Stimulated activated CD4-positive, alpha-beta T cell treated with anti-CD3 and anti-CD28 coated beads, Interleukin-12 subunit alpha, Interleukin-12 subunit beta, amount 100 ng/mL, for 4 hours (primary cell): Measurements from ENCODE around the gene INHBC.
A peak's percentile ranks its signal among the peaks of the same experiment; 100 is the strongest.
"Not testable (repeated sequence)": the region's sequence is repeated elsewhere in the genome, so short reads cannot be mapped to it uniquely, and the experiment has no call there.

Source experiments
- DNase-seq: peaks from one replicate; pipeline ENCODE4 v3.0.0-alpha.2; 2020

INHBC gene

GRCh38 chr12:57429473-57430111 lies 5.0 kb upstream of the INHBC start:
- no peak for DNase-seq

GRCh38 chr12:57430112-57430930 lies 4.3 kb upstream of the INHBC start:
- DNase-seq = no peak

- DNase-seq = peak; percentile 95
Observed at GRCh38 chr12:57430931-57431566, 3.5 kb upstream of the INHBC start, which contains the start of gene R3HDM2. TSS of gene R3HDM2 (minus strand) at chr12:57431043. CDS start at chr12:57310428, 120,615 bp downstream.

GRCh38 chr12:57431654-57432188 lies 2.9 kb upstream of the INHBC start:
- DNase-seq = no peak

- DNase-seq = no peak
Observed at GRCh38 chr12:57433370-57433769, 1.2 kb upstream of the INHBC start.

- no peak for DNase-seq
Observed at GRCh38 chr12:57435293-57435692, 709 bp downstream of the INHBC start.

- no peak for DNase-seq
Observed at GRCh38 chr12:57438400-57438799, 3.8 kb downstream of the INHBC start.

GRCh38 chr12:57439762-57440266 lies 5.2 kb downstream of the INHBC start:
- no peak for DNase-seq

GRCh38 chr12:57441393-57441792 lies 6.8 kb downstream of the INHBC start:
- not testable (repeated sequence) for DNase-seq

GRCh38 chr12:57441846-57442427 lies 7.4 kb downstream of the INHBC start:
- DNase-seq = no peak

- not testable (repeated sequence) for DNase-seq
Observed at GRCh38 chr12:57444337-57444736, 9.8 kb downstream of the INHBC start.

GRCh38 chr12:57444744-57445143 lies 10.2 kb downstream of the INHBC start:
- DNase-seq = no peak

GRCh38 chr12:57446292-57446960 lies 11.8 kb downstream of the INHBC start:
- DNase-seq = no peak

GRCh38 chr12:57448669-57449068 lies 14.1 kb downstream of the INHBC start:
- DNase-seq = no peak

GRCh38 chr12:57449375-57449774 lies 14.8 kb downstream of the INHBC start:
- DNase-seq = no peak

- DNase-seq = no peak
Observed at GRCh38 chr12:57450057-57450456, 15.5 kb downstream of the INHBC start.

GRCh38 chr12:57451233-57451778 lies 16.7 kb downstream of the INHBC start:
- DNase-seq = no peak

- DNase-seq = no peak
Observed at GRCh38 chr12:57452181-57452936, 17.8 kb downstream of the INHBC start.

GRCh38 chr12:57452937-57453509 lies 18.4 kb downstream of the INHBC start:
- peak; percentile 52 for DNase-seq

- DNase-seq = no peak
Observed at GRCh38 chr12:57454213-57454565, 19.6 kb downstream of the INHBC start.
